ENCODE data around the gene FBH1. TPM values are rescaled to one million over a fixed set of nuclear protein-coding genes. Genes with fewer than 3 reads are reported as not detected.

Gene FBH1
- total and polyA plus RNA-seq, 2 experiments from 2014 or later = 62.5 to 90.8 TPM

- no peak for TF ChIP-seq ETS1 (IDR thresholded peaks at IDR 0.05)
- no peak for TF ChIP-seq EZH2 (IDR thresholded peaks at IDR 0.05; ENCODE audit: low read depth, unreplicated experiment)
- TF ChIP-seq POLR2AphosphoS5 (IDR thresholded peaks at IDR 0.05; ENCODE audit: low read depth) = no peak
- TF ChIP-seq ZNF462 (CRISPR knock-in tag; IDR thresholded peaks at IDR 0.05) = no peak
These were observed 35.9 kb upstream of the FBH1 start (continued) for GRCh38 chr10:5854131-5854475.

- peaks cover 3% of the 10 kb centered on the region; the same call in 2 of the 3 replicates for H3K9me3 Mint-ChIP-seq
- H3K27me3 ChIP-seq (ENCODE audit: insufficient read depth) = no peaks in the 10 kb centered on the region
- no peaks in the 10 kb centered on the region for H3K79me2 ChIP-seq (replicated peaks; ENCODE audit: insufficient read depth)
- peaks cover 9% of the 10 kb centered on the region for H3K27me3 Mint-ChIP-seq (ENCODE audit: insufficient read depth, low read depth, poor library complexity)
- H3K36me3 Mint-ChIP-seq (ENCODE audit: low read depth) = no peaks in the 10 kb centered on the region; the same call in 2 of the 3 replicates
- H3K4me3 Mint-ChIP-seq = no peak overlapping the region
- peaks cover 4% of the 10 kb centered on the region; the same call in 2 of the 3 replicates for H3K4me1 Mint-ChIP-seq
- H3K4me3 ChIP-seq = no peak overlapping the region
- DNase-seq (ENCODE audit: low spot score) = no peak
- H3K4me2 ChIP-seq = no peak overlapping the region
- H3K27ac ChIP-seq (ENCODE audit: low read depth) = no peak overlapping the region
- H4K20me1 ChIP-seq (replicated peaks; ENCODE audit: insufficient read depth) = no peaks in the 10 kb centered on the region
- H3K36me3 ChIP-seq (ENCODE audit: insufficient read depth) = no peaks in the 10 kb centered on the region
- H3K4me1 ChIP-seq (ENCODE audit: insufficient read depth) = no peaks in the 10 kb centered on the region
- H3K9me2 ChIP-seq (ENCODE audit: insufficient read depth) = no peaks in the 10 kb centered on the region
- no peaks in the 10 kb centered on the region for H3F3A ChIP-seq (replicated peaks; ENCODE audit: low read depth)
- H3K27ac Mint-ChIP-seq = no peak overlapping the region
- ATAC-seq = no peak
- H2AFZ ChIP-seq = no peak overlapping the region
- TF ChIP-seq ETS1 (IDR thresholded peaks at IDR 0.05) (no peak), EZH2 (IDR thresholded peaks at IDR 0.05; ENCODE audit: low read depth, unreplicated experiment) (no peak), EZH2phosphoT487 (IDR thresholded peaks at IDR 0.05; ENCODE audit: unreplicated experiment) (no peak), STAT1 (IDR thresholded peaks at IDR 0.05; ENCODE audit: unreplicated experiment) (no peak), ZNF114 (CRISPR knock-in tag; IDR thresholded peaks at IDR 0.05) (no peak), POLR2AphosphoS5 (IDR thresholded peaks at IDR 0.05; ENCODE audit: low read depth) (no peak)
These were observed 33.9 kb upstream of the FBH1 start for GRCh38 chr10:5855979-5856700.
